Measurements from ENCODE around the gene SNAI1.

The SNAI1 gene

GRCh38 chr20:50014570-50015562 lies 32.1 kb downstream of the SNAI1 start:
- no peak for DNase-seq

GRCh38 chr20:50015636-50015992 lies 32.8 kb downstream of the SNAI1 start:
- DNase-seq: no peak

GRCh38 chr20:50015993-50016770 lies 33.4 kb downstream of the SNAI1 start:
- DNase-seq: peak; percentile 94

- no peak for DNase-seq
These were observed 34.4 kb downstream of the SNAI1 start for GRCh38 chr20:50017160-50017559.

- no peak for DNase-seq
These were observed 34.9 kb downstream of the SNAI1 start for GRCh38 chr20:50017576-50018248.

GRCh38 chr20:50019466-50020256 lies 36.9 kb downstream of the SNAI1 start:
- peak; percentile 53 for DNase-seq

GRCh38 chr20:50020288-50020687 lies 37.5 kb downstream of the SNAI1 start:
- peak; percentile 73 for DNase-seq

GRCh38 chr20:50022676-50023075 lies 39.9 kb downstream of the SNAI1 start:
- no peak for DNase-seq

GRCh38 chr20:50023116-50023805 lies 40.5 kb downstream of the SNAI1 start:
- DNase-seq: peak; percentile 48

GRCh38 chr20:50026746-50027575 lies 44.2 kb downstream of the SNAI1 start:
- DNase-seq: no peak

- peak; percentile 83 for DNase-seq
These were observed 44.9 kb downstream of the SNAI1 start for GRCh38 chr20:50027611-50028105.

- DNase-seq: peak; percentile 58
These were observed 46.4 kb downstream of the SNAI1 start for GRCh38 chr20:50029083-50029696.

- peak; percentile 93 for DNase-seq
These were observed 47.1 kb downstream of the SNAI1 start for GRCh38 chr20:50029697-50030461.

GRCh38 chr20:50032955-50033666 lies 50.3 kb downstream of the SNAI1 start:
- no peak for DNase-seq

GRCh38 chr20:50034567-50035180 lies 51.9 kb downstream of the SNAI1 start:
- DNase-seq: no peak

GRCh38 chr20:50036703-50037102 lies 53.9 kb downstream of the SNAI1 start:
- no peak for DNase-seq

GRCh38 chr20:50037123-50037522 lies 54.3 kb downstream of the SNAI1 start:
- DNase-seq: no peak

- no peak for DNase-seq
These were observed 54.8 kb downstream of the SNAI1 start for GRCh38 chr20:50037575-50037974.
